NCI-H446 treated with DMSO at 0.1 percent for 48 hours (cell line): Measurements from ENCODE around the gene COL13A1.

ENCODE experiments used
- DNase-seq: peaks from one replicate; lab custom pipeline; 2025; lab: John Stamatoyannopoulos, UW

The COL13A1 gene

GRCh38 chr10:69867699-69868558, 66.2 kb downstream of the COL13A1 start:
- no peak for DNase-seq

GRCh38 chr10:69868821-69869220, 67.1 kb downstream of the COL13A1 start:
- no peak for DNase-seq

- no peak for DNase-seq
Observed at GRCh38 chr10:69869291-69869961, 67.7 kb downstream of the COL13A1 start.

DNA sequence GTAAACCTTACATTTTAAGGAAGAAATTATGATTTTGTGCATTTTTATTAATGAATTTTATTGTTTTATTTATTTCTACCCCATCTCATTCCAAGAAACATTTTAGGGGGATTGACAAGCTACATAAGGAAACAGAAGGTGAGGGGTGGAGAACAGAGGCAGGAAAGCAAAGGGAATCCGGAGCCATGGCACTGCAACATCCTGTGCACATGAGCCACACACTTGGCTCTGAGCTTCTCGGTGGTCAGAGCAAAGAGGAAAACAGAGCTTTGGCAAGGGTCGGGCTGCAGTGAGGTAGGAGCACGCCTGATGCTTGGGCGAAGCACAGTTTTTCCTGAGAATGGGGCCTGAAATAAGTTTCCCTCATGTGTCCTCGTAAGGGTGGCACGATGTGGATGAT, 68.9 kb downstream of the COL13A1 start:
- no peak for DNase-seq

DNA sequence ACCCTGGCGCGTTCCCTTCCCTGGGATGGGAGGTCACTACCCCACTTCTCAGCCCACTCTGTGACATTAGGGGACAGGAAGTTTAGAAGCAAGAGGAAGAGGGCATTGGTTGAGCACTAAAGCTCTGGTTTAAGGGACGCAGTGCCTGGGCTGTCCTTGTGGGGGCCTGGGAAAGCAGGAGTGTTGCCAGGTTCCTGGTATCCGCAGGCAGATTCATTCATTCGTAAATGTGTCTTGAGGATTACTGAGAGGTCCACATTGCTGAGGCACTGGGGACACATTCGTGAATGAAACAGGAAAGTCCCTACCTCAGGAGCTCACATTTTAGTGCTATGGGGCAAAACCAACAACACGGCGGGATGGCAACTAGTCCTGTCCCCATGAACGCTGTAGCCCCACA, 69.4 kb downstream of the COL13A1 start:
- DNase-seq = no peak

DNA sequence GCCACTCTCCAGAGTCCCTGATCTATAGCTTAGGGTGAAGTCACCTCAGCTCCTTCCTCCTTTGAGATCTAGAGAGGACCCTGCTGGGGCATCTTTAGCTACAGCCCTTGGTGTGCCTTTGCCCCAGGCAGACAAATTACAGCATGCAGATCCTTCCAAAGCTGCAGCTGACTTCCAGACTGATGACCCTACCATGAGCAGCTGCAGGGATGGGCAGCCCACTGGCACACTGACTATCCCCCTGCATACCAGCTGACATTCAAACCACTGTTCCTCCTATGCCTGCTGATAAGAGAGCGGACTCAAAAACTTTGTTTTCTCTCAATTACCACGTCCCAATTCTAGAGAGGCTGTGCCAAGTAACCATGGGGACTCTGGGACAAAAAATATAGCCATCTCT, 70.6 kb downstream of the COL13A1 start:
- no peak for DNase-seq

DNA sequence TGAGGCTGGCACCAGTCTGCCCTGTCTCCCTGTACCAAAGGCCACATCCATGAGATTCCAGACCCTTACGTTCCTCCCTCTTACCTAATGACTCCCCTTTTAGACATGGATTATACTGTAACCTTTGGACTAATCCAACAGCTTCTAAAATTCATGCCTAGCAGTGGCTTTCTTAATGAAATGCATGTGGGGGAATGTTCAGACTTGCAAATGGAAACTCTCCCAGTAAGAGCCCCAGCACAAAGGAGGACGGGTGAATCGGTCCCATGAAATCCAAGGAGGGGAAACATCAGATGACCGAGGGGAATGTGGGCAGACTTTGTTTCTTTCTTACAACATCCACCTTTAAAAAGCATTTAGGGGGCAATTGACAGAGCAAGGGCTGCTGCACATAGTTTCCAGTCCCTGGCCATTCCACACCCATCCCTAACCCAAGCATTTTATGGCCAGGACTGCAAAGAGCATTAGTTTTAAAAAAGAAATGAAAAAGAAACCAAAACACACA, 71.5 kb downstream of the COL13A1 start:
- no peak for DNase-seq

DNA sequence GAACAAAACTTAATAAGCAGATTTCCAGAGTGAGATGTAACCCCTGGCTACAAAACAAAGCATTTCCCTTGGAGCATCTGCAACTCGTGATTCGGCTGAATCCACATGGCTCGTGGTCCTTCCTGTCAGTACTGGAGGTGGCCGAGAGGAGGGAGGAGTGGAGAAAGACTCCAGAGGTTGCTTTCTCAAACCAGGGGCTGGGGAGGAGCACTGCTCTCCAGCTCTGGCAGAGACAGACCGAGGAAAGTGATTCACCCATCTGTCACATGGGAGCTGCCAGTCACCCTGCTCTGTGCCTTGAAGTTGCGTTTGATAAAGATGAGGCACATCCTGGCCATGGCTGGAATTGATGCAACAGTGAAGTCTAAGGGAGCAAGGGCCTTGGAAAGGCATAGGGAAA, 72.7 kb downstream of the COL13A1 start:
- DNase-seq = no peak

GRCh38 chr10:69875856-69876255, 74.2 kb downstream of the COL13A1 start:
- DNase-seq = no peak

GRCh38 chr10:69876286-69876685, 74.6 kb downstream of the COL13A1 start:
- no peak for DNase-seq

GRCh38 chr10:69876931-69877330, 75.2 kb downstream of the COL13A1 start:
- no peak for DNase-seq

- DNase-seq = no peak
Observed at GRCh38 chr10:69878038-69878437, 76.3 kb downstream of the COL13A1 start.

GRCh38 chr10:69878951-69879350, 77.2 kb downstream of the COL13A1 start:
- no peak for DNase-seq

DNA sequence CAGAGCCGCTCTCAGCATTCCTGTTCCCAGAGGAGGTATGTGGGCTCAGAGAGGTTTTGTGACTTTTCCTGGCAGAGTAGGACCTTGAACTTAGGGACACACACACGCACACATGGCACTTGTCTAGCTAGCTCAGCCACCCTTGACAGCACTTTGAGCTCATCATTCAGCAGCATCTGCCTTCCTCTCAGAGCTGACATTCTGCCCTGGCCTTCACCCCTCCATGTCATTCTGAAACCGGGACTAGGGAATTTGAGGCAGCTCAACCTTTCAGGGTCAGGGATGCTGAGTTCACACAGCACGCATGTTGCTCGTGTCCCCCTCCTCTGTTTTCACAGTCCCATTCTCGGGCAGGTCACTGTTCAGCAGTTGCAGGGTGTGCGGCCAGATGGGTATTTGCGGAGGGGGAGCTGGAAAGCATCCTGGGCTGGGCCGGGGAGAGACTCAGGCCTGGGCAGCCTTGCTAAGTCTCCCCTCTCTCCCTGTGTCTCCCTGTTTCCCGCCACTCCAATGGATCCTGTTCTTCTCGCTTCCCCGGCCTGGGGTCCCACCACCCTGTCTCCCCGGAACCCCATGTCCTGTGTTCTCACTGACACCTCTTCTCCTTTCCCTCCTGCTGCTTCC, 78.0 kb downstream of the COL13A1 start:
- no peak for DNase-seq

DNA sequence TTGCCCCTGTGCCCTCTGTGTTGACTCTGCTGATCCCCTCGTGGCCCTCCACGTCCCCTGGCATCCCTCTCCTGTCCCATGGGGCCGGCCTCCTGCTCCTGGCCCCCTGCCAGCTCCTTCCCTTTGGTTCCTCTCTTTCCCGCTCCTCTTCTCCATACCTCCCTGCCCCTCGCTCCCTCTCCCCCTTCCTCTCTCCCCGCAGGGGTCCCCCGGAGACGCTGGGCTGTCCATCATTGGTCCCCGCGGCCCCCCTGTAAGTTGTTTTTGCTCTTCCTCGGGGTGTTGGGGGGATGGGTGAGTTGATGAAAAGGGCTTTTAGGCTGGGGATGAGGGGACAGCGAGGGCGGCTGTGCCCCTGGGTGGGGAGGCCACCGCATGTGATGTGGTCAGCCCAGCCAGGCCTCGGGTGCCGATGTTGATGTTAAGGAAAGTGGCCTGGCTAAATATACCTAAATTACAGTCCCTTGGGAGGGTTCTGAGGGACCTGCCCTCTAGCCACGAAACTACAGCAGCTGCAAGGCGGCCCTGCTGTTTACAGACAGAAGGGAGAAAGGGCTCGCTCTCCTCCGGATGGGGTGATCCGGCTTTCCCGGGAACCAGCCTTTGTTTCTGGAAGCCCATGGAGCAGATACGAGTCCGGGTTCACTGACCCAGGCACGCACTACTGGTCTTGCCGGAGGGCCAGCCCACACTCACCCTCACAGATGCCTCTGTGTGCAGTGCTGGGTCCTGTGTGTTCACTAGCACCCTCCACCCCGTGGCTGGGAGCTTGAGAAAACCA, 78.8 kb downstream of the COL13A1 start:
- DNase-seq = no peak

DNA sequence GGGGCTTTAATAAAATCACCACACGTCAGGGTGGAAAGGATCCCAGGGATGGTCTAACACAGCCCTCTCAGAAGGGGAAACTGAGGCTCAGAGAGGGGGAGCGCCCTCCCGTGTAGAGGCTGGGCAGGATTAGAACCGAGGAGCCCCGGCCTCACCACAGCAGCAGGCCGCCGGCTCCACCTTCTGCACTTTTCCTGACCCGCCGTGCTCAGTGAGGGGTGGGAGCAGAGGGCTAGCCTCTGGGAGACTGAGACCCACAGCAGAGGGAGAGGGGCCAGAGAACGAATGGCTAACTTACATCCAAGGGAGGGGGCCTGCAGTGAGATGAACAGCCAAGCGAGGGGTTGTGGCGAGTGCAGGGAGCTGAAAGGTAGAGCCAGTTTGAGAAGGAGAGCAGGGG, 79.5 kb downstream of the COL13A1 start:
- DNase-seq = no peak

DNA sequence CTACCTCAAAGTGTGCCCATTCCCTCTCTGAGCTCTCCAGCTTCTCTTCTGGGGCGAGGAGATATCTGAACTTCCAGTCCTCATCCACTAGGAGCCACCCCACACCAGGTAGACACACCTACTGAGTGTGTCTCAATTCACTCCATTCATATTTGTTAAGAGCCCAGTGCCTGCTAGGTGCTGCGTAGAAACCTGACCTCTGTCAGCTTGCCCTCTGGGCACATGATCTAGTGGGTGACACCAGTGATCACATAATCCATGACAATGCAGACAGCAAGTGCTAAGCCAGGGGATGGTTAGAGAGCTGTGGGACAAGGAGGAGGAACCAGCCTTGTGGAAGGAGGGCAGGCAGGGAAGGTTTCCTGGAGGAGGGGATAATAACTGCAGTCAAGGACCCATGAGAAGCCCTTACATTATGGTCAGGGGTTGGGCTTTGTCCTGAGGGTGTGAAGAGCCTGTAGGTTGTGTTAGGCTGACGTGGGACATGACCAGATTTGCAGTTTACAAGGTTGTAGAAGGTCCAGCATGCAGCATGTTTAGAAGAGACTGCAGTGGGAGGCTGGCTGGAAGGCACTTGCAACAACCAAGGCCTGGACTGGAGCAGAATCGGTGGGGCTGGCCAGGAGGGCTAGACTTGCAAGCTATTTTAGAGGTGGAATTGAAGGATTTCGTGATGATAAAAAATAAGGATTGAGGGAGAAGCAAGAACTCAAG, 81.8 kb downstream of the COL13A1 start:
- no peak for DNase-seq

DNA sequence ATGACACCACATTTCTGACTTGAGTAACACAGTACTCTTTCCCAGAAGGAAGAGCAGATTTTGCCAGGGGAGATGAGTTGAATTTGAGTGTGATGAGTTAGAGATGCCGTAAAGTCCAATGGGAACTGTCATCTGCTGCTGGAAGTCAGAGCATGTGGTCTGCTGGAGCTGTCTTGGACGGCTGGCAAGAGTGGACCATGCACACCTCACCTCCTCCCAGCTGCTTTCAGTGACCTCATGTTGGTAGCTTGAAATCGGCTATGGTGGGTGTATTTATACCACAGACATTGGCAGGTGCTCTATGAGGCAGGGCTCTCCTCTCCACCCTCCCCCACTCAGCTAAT, 82.3 kb downstream of the COL13A1 start:
- DNase-seq = no peak

DNA sequence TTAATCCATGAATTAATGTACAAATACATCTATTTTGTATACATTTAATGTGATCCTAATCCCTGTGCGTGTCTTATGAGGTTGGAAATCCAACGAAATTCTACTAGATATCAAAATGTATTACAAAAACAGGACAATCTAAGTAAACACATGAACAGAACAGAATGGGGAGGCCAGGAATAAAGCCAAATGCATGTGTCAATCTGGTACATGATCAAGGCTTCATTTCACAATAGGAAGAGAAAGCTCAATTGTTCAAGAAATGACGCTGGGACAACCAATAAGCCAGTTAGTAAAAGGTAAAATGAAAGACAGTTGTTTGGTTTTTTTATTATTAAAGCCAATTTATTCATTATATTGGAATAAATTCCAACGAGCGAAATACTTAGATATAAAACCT, 83.0 kb downstream of the COL13A1 start:
- no peak for DNase-seq

GRCh38 chr10:69885379-69886013, 83.8 kb downstream of the COL13A1 start:
- no peak for DNase-seq
